Esophagus squamous epithelium (tissue), 4 donors: Measurements from ENCODE around the gene GLIPR2.

Source experiments
- CTCF ChIP-seq, 6 experiments: fragments of 450-650 bp in 4 of 6; fragments of 200-600 bp in 2 of 6; sonication (generic) in 2 of 6; IDR thresholded peaks; one replicate each; pipeline ENCODE4 v1.5.1; 2016 to 2019; ENCODE audit warnings: antibody characterized with exemption in 6 of 6, mild to moderate bottlenecking in 4 of 6, moderate library complexity in 4 of 6
- POLR2A ChIP-seq, 4 donors: fragments of 450-650 bp; IDR thresholded peaks; one replicate each; pipeline ENCODE4 v1.6.1; 2017; ENCODE audit warnings: antibody characterized with exemption in 4 of 4, mild to moderate bottlenecking in 4 of 4, moderate library complexity in 3 of 4

DNA sequence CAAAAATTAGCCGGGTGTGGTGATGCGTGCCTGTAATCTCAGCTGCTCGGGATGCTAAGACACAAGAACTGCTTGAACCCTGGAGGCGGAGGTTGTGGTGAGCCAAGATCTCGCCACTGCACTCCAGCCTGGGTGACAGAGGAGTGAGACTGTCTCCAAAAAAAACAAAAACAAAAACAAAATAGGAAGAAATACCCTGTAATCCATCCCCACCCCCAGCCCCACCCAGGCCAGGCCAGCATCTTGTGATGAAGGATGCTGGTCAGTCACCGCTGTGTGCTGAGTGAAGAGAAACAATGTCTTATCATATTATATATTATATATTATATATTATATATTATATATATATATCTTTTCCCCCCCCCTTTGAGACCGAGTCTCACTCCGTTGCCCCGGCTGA, 17.2 kb downstream of the GLIPR2 start:
- TF ChIP-seq CTCF (IDR thresholded peaks at IDR 0.05) (no peak), POLR2A (IDR thresholded peaks at IDR 0.05) (no peak)
